HepG2 (cell line): ENCODE data around the gene PACS2. TPM values are rescaled to one million over a fixed set of nuclear protein-coding genes. Genes with fewer than 3 reads are reported as not detected.

Source experiments
- AKAP8 ChIP-seq: sonication (generic); formaldehyde crosslinking; IDR thresholded peaks from 2 replicates; pipeline ENCODE4 v1.5.1; 2020; ENCODE audit warnings: mild to moderate bottlenecking, missing genetic modification reagents
- CHCHD3 ChIP-seq: sonication (generic); formaldehyde crosslinking; IDR thresholded peaks from 2 replicates; pipeline ENCODE4 v1.8.0; 2022; ENCODE audit warnings: mild to moderate bottlenecking, missing genetic modification reagents, moderate library complexity
- ETV5 ChIP-seq: IDR thresholded peaks from 2 replicates; pipeline ENCODE4 v1.6.1; 2018; ENCODE audit warnings: missing biosample characterization, missing genetic modification reagents, inconsistent platforms, borderline replicate concordance
- GTF2F1 ChIP-seq: fragments of 150-350 bp; IDR thresholded peaks from 2 replicates; pipeline ENCODE4 v1.6.1; 2014; ENCODE audit warnings: low read length
- KAT8 ChIP-seq: IDR thresholded peaks from 2 replicates; pipeline ENCODE4 v1.6.1; 2016; ENCODE audit warnings: missing genetic modification reagents, missing compliant biosample characterization
- MTF2 ChIP-seq: sonication (generic); formaldehyde crosslinking; IDR thresholded peaks from 2 replicates; pipeline ENCODE4 v1.5.0; 2020; ENCODE audit warnings: missing genetic modification reagents, borderline replicate concordance
- NR2F1 ChIP-seq, 2 experiments: fragments of 450-650 bp in 1 of 2; formaldehyde crosslinking in 1 of 2; IDR thresholded peaks; 2 replicates each; pipeline versions ENCODE4 v1.5.0 to v1.6.1; 2016 to 2020; ENCODE audit warnings: mild to moderate bottlenecking in 1 of 2, missing compliant biosample characterization in 1 of 2, missing genetic modification reagents in 1 of 2, moderate library complexity in 1 of 2
- RAD21 ChIP-seq: fragments of 450-650 bp; formaldehyde crosslinking; IDR thresholded peaks from 2 replicates; pipeline ENCODE4 v1.5.0; 2020; ENCODE audit warnings: mild to moderate bottlenecking
- SPEN ChIP-seq: sonication (generic); formaldehyde crosslinking; IDR thresholded peaks from 2 replicates; pipeline ENCODE4 v1.5.1; 2020; ENCODE audit warnings: low read depth, mild to moderate bottlenecking, missing genetic modification reagents
- SRSF4 ChIP-seq: fragments of 200-400 bp; formaldehyde crosslinking; IDR thresholded peaks from one replicate; pipeline ENCODE4 v1.6.1; 2018; ENCODE audit warnings: mild to moderate bottlenecking, low read depth, low read length, moderate library complexity; ENCODE audit not compliant: poor library complexity, severe bottlenecking
- STAG1 ChIP-seq: sonication (generic); formaldehyde crosslinking; IDR thresholded peaks from 2 replicates; pipeline ENCODE4 v1.4.0; 2020; ENCODE audit warnings: missing genetic modification reagents
- SUZ12 ChIP-seq: fragments of 150-350 bp; IDR thresholded peaks from 2 replicates; pipeline ENCODE4 v1.6.1; 2014; ENCODE audit warnings: low read depth, low read length
- TOPORS ChIP-seq: sonication (generic); formaldehyde crosslinking; IDR thresholded peaks from 2 replicates; pipeline ENCODE4 v1.8.0; 2023; ENCODE audit warnings: mild to moderate bottlenecking, missing genetic modification reagents
- ZIK1 ChIP-seq: sonication (generic); formaldehyde crosslinking; IDR thresholded peaks from 2 replicates; pipeline ENCODE4 v1.5.0; 2020; ENCODE audit warnings: mild to moderate bottlenecking, low read depth, missing genetic modification reagents, borderline replicate concordance
- ZNF253 ChIP-seq: sonication (generic); formaldehyde crosslinking; IDR thresholded peaks from 2 replicates; pipeline ENCODE4 v1.8.0; 2022; ENCODE audit warnings: mild to moderate bottlenecking, missing genetic modification reagents, borderline replicate concordance
- ZNF629 ChIP-seq: sonication (generic); formaldehyde crosslinking; conservative IDR thresholded peaks from 2 replicates; pipeline ENCODE4 v1.5.0; 2020; ENCODE audit warnings: missing genetic modification reagents
- ZNF737 ChIP-seq: sonication (generic); formaldehyde crosslinking; IDR thresholded peaks from 2 replicates; pipeline ENCODE4 v1.5.0; 2020; ENCODE audit warnings: missing genetic modification reagents, mild to moderate bottlenecking, borderline replicate concordance
- polyA plus RNA-seq, 8 experiments: library from polyadenylated mRNA; depleted of rRNA in 3 of 8; stranded (reverse) in 7 of 8; unstranded in 1 of 8; fragments of >200 nt; fragmentation: Illumina TruSeq in 4 of 8; extraction: Trizol in 4 of 8; gene quantifications; 2 replicates each; pipeline versions ENCODE4 v1.2.1 to v1.2.3, GENCODE V29; 2011 to 2016; ENCODE audit warnings: low read depth in 4 of 8, missing spikeins in 1 of 8, mixed read lengths in 1 of 8; ENCODE audit not compliant: insufficient read depth in 1 of 8
- total RNA-seq, 5 experiments: library from RNA; depleted of rRNA; stranded (reverse); fragments of >200 nt; fragmentation: Illumina TruSeq; extraction: Trizol; gene quantifications; 2 replicates each; pipeline ENCODE4 v1.2.3, GENCODE V29; 2016; ENCODE audit warnings: low read depth in 1 of 5
- TF ChIP-seq, protein P1 (sequence below): sonication (generic); formaldehyde crosslinking; IDR thresholded peaks from 2 replicates; pipeline ENCODE4 v1.4.0; 2020; ENCODE audit warnings: mild to moderate bottlenecking, low read depth, missing genetic modification reagents
- TF ChIP-seq, protein P2 (sequence below): sonication (generic); formaldehyde crosslinking; IDR thresholded peaks from 2 replicates; pipeline ENCODE4 v1.9.0; 2021; ENCODE audit warnings: missing genetic modification reagents, borderline replicate concordance
- TF ChIP-seq, protein P3 (sequence below): sonication (generic); formaldehyde crosslinking; IDR thresholded peaks from 2 replicates; pipeline ENCODE4 v1.9.0; 2021; ENCODE audit warnings: missing genetic modification reagents, mild to moderate bottlenecking, borderline replicate concordance

PACS2 gene
- total and polyA plus RNA-seq, 2 of the 13 experiments (the other 11 are each of a cell fraction or from before 2014, with no cell fraction given) = 23.6 to 27.6 TPM

DNA sequence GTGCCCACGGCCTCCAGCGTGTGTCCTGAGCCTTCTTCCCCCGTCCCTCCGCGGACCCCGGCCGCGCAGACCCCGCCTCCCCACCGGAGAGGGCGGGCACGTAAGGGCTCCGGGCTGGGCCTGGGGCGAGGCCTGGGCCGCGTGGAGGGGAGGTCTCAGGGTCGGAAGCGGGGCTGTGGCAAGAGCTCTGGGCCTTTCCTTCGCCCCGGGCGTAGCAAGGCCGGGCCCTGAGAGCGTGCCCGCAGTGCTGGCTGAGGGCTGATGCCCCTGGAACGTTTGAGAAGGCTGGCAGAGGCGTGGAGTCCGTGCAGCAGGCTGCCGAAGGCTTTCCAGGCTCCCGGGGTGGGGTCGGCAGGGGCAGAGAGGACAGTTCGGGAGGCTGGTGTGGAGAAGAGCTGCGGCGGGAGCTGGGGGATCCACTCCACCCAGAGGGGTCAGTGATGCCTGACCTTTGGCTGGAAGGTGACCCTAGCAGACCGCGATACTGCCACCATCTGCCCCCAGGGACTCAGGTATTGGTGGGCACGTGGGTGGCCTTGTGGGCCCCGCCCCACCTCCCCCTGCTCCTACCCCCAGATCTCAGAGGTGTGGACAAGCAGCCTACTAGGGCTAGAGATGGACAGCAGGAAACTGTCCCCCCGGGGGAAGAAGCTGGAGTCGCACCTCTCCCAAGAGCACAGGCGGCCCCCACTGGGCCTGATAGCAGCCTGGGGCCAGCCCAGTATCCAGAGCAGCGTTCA is 84.3 kb downstream of the PACS2 start (continued):
- TF ChIP-seq KAT8 (peak; percentile 67), ZNF253 (no peak), ZNF629 (CRISPR knock-in tag) (no peak), STAG1 (no peak), SRSF4 (no peak), SUZ12 (no peak), CHCHD3 (CRISPR knock-in tag) (no peak), RAD21 (CRISPR knock-in tag) (no peak), TOPORS (CRISPR knock-in tag) (no peak), ETV5 (CRISPR knock-in tag) (no peak; the same call in 1 of the 2 replicates), ZIK1 (CRISPR knock-in tag) (peak; percentile 37; the same call in 1 of the 2 replicates), AKAP8 (no peak), GTF2F1 (no peak), MTF2 (no peak), NR2F1 (CRISPR knock-in tag; IDR thresholded peaks at IDR 0.05) (0 out of 4 replicates have a peak, but pooled peaks of 1 of the 2 experiments have one; percentile 36), ZNF737 (no peak), SPEN (CRISPR knock-in tag) (peak; percentile 13; the same call in 1 of the 2 replicates)
- TF ChIP-seq, protein P1, sequence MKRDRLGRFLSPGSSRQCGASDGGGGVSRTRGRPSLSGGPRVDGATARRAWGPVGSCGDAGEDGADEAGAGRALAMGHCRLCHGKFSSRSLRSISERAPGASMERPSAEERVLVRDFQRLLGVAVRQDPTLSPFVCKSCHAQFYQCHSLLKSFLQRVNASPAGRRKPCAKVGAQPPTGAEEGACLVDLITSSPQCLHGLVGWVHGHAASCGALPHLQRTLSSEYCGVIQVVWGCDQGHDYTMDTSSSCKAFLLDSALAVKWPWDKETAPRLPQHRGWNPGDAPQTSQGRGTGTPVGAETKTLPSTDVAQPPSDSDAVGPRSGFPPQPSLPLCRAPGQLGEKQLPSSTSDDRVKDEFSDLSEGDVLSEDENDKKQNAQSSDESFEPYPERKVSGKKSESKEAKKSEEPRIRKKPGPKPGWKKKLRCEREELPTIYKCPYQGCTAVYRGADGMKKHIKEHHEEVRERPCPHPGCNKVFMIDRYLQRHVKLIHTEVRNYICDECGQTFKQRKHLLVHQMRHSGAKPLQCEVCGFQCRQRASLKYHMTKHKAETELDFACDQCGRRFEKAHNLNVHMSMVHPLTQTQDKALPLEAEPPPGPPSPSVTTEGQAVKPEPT (CRISPR knock-in tag) = no peak
- TF ChIP-seq, protein P2, sequence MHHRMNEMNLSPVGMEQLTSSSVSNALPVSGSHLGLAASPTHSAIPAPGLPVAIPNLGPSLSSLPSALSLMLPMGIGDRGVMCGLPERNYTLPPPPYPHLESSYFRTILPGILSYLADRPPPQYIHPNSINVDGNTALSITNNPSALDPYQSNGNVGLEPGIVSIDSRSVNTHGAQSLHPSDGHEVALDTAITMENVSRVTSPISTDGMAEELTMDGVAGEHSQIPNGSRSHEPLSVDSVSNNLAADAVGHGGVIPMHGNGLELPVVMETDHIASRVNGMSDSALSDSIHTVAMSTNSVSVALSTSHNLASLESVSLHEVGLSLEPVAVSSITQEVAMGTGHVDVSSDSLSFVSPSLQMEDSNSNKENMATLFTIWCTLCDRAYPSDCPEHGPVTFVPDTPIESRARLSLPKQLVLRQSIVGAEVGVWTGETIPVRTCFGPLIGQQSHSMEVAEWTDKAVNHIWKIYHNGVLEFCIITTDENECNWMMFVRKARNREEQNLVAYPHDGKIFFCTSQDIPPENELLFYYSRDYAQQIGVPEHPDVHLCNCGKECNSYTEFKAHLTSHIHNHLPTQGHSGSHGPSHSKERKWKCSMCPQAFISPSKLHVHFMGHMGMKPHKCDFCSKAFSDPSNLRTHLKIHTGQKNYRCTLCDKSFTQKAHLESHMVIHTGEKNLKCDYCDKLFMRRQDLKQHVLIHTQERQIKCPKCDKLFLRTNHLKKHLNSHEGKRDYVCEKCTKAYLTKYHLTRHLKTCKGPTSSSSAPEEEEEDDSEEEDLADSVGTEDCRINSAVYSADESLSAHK (CRISPR knock-in tag) = no peak
- TF ChIP-seq, protein P3, sequence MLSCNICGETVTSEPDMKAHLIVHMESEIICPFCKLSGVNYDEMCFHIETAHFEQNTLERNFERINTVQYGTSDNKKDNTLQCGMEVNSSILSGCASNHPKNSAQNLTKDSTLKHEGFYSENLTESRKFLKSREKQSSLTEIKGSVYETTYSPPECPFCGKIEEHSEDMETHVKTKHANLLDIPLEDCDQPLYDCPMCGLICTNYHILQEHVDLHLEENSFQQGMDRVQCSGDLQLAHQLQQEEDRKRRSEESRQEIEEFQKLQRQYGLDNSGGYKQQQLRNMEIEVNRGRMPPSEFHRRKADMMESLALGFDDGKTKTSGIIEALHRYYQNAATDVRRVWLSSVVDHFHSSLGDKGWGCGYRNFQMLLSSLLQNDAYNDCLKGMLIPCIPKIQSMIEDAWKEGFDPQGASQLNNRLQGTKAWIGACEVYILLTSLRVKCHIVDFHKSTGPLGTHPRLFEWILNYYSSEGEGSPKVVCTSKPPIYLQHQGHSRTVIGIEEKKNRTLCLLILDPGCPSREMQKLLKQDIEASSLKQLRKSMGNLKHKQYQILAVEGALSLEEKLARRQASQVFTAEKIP (CRISPR knock-in tag) = no peak
